ENCODE measurements around the gene ANKS1B.

Gene ANKS1B

DNA sequence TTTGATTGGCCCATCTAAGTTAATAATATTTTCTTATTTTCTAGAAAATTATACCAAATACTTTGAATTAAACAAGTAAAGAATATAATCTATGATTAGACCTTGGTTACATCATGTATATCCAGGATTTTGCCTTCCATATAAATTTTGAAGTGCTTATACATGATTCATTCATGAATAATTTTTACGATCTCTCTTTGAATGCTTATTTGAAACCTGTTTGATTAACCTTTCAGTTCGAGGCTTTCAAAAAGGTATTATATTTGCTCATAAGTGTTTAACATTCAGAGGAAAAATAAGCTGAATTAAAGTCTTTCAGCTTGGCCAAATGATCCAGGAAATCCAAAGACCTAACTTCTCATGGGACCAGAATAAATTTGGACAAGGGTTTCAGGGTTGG lies 832.4 kb downstream of the ANKS1B start:
- no peak for ATAC-seq
- TF ChIP-seq TCF4 (CRISPR knock-in tag; IDR thresholded peaks at IDR 0.05; ENCODE audit: borderline replicate concordance) (no peak), BACH2 (CRISPR knock-in tag; IDR thresholded peaks at IDR 0.05; ENCODE audit: borderline replicate concordance) (no peak), ESRRG (CRISPR knock-in tag; IDR thresholded peaks at IDR 0.05) (no peak), OSR1 (CRISPR knock-in tag; IDR thresholded peaks at IDR 0.05) (no peak), TOX (CRISPR knock-in tag; IDR thresholded peaks at IDR 0.05; ENCODE audit: borderline replicate concordance) (no peak), ZFP30 (CRISPR knock-in tag; IDR thresholded peaks at IDR 0.05) (no peak), ZNF565 (CRISPR knock-in tag; conservative IDR thresholded peaks at IDR 0.05; ENCODE audit: low read depth) (no peak), PPARA (CRISPR knock-in tag; IDR thresholded peaks at IDR 0.05; ENCODE audit: borderline replicate concordance) (no peak), ZNF8 (CRISPR knock-in tag; IDR thresholded peaks at IDR 0.05) (no peak), ISL1 (CRISPR knock-in tag; IDR thresholded peaks at IDR 0.05) (no peak), ARNTL (CRISPR knock-in tag; IDR thresholded peaks at IDR 0.05; ENCODE audit: borderline replicate concordance, low read depth) (no peak), ZC3H10 (CRISPR knock-in tag; IDR thresholded peaks at IDR 0.05) (no peak), CSDC2 (CRISPR knock-in tag; IDR thresholded peaks at IDR 0.05) (no peak), GLIS3 (CRISPR knock-in tag; IDR thresholded peaks at IDR 0.05) (no peak), ZFP3 (CRISPR knock-in tag; IDR thresholded peaks at IDR 0.05) (no peak)
- TF ChIP-seq, protein P1, sequence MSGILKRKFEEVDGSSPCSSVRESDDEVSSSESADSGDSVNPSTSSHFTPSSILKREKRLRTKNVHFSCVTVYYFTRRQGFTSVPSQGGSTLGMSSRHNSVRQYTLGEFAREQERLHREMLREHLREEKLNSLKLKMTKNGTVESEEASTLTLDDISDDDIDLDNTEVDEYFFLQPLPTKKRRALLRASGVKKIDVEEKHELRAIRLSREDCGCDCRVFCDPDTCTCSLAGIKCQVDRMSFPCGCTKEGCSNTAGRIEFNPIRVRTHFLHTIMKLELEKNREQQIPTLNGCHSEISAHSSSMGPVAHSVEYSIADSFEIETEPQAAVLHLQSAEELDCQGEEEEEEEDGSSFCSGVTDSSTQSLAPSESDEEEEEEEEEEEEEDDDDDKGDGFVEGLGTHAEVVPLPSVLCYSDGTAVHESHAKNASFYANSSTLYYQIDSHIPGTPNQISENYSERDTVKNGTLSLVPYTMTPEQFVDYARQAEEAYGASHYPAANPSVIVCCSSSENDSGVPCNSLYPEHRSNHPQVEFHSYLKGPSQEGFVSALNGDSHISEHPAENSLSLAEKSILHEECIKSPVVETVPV (CRISPR knock-in tag; IDR thresholded peaks at IDR 0.05) = no peak
- TF ChIP-seq, protein P2, sequence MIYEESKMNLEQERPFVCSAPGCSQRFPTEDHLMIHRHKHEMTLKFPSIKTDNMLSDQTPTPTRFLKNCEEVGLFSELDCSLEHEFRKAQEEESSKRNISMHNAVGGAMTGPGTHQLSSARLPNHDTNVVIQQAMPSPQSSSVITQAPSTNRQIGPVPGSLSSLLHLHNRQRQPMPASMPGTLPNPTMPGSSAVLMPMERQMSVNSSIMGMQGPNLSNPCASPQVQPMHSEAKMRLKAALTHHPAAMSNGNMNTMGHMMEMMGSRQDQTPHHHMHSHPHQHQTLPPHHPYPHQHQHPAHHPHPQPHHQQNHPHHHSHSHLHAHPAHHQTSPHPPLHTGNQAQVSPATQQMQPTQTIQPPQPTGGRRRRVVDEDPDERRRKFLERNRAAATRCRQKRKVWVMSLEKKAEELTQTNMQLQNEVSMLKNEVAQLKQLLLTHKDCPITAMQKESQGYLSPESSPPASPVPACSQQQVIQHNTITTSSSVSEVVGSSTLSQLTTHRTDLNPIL (CRISPR knock-in tag; IDR thresholded peaks at IDR 0.05; ENCODE audit: low read depth) = no peak
- TF ChIP-seq, protein P3, sequence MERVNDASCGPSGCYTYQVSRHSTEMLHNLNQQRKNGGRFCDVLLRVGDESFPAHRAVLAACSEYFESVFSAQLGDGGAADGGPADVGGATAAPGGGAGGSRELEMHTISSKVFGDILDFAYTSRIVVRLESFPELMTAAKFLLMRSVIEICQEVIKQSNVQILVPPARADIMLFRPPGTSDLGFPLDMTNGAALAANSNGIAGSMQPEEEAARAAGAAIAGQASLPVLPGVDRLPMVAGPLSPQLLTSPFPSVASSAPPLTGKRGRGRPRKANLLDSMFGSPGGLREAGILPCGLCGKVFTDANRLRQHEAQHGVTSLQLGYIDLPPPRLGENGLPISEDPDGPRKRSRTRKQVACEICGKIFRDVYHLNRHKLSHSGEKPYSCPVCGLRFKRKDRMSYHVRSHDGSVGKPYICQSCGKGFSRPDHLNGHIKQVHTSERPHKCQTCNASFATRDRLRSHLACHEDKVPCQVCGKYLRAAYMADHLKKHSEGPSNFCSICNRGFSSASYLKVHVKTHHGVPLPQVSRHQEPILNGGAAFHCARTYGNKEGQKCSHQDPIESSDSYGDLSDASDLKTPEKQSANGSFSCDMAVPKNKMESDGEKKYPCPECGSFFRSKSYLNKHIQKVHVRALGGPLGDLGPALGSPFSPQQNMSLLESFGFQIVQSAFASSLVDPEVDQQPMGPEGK (CRISPR knock-in tag; IDR thresholded peaks at IDR 0.05; ENCODE audit: borderline replicate concordance) = no peak

DNA sequence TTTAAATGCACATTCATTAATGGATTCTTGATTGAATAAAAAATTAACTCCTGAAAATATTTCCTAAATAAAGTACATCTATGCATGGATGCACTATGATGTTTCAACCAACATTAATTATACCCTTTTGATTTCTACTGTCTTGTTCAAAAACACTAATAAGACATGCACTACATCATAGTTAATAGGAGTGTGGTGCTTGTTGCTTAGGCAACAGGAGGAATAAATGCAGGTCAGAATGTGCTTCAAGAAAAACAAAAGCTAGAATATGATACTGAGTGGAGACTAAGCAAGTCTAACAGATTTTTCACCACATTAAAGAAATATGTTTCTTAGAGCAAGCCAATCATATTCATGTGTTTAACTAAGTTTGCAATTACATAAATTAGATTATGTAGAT lies 833.0 kb downstream of the ANKS1B start:
- no peak for ATAC-seq
- TF ChIP-seq ISL1 (CRISPR knock-in tag; IDR thresholded peaks at IDR 0.05) = no peak
- no peak for TF ChIP-seq ARNTL (CRISPR knock-in tag; IDR thresholded peaks at IDR 0.05; ENCODE audit: borderline replicate concordance, low read depth)
- TF ChIP-seq ZNF8 (CRISPR knock-in tag; IDR thresholded peaks at IDR 0.05) = no peak
- TF ChIP-seq ZFP30 (CRISPR knock-in tag; IDR thresholded peaks at IDR 0.05) = no peak
- TF ChIP-seq OSR1 (CRISPR knock-in tag; IDR thresholded peaks at IDR 0.05) = no peak
- TF ChIP-seq, protein P3 (CRISPR knock-in tag; IDR thresholded peaks at IDR 0.05; ENCODE audit: borderline replicate concordance) = no peak

DNA sequence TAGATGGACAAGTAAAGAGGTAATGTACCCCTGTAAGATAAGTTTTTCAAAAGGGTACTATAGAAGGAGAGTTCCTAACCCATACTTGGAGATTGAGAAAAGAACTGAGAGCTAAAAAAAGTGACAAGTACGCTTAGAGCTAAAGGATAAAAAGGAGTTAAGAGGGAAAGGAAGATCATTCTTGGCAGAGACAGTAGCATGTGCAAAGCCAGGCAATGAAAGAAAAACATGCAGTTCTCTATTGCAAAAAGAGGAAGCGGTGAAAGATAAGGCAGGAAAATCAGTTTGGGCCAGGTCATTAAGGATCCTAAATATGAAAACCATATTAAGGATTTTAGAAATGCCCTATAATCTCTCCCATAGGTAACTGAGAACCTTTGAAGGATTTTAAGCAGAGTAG lies 837.6 kb downstream of the ANKS1B start:
- no peak for TF ChIP-seq TOX (CRISPR knock-in tag; IDR thresholded peaks at IDR 0.05; ENCODE audit: borderline replicate concordance)
- no peak for TF ChIP-seq OSR1 (CRISPR knock-in tag; IDR thresholded peaks at IDR 0.05)
- TF ChIP-seq, protein P3 (CRISPR knock-in tag; IDR thresholded peaks at IDR 0.05; ENCODE audit: borderline replicate concordance) = no peak
- TF ChIP-seq, protein P2 (CRISPR knock-in tag; IDR thresholded peaks at IDR 0.05; ENCODE audit: low read depth) = no peak
- no peak for TF ChIP-seq ZNF565 (CRISPR knock-in tag; conservative IDR thresholded peaks at IDR 0.05; ENCODE audit: low read depth)
- TF ChIP-seq ISL1 (CRISPR knock-in tag; IDR thresholded peaks at IDR 0.05) = no peak
- no peak for TF ChIP-seq ZC3H10 (CRISPR knock-in tag; IDR thresholded peaks at IDR 0.05)
- no peak for TF ChIP-seq ZFP30 (CRISPR knock-in tag; IDR thresholded peaks at IDR 0.05)
- TF ChIP-seq ESRRG (CRISPR knock-in tag; IDR thresholded peaks at IDR 0.05) = no peak
- TF ChIP-seq PPARA (CRISPR knock-in tag; IDR thresholded peaks at IDR 0.05; ENCODE audit: borderline replicate concordance) = no peak
- TF ChIP-seq, protein P4, sequence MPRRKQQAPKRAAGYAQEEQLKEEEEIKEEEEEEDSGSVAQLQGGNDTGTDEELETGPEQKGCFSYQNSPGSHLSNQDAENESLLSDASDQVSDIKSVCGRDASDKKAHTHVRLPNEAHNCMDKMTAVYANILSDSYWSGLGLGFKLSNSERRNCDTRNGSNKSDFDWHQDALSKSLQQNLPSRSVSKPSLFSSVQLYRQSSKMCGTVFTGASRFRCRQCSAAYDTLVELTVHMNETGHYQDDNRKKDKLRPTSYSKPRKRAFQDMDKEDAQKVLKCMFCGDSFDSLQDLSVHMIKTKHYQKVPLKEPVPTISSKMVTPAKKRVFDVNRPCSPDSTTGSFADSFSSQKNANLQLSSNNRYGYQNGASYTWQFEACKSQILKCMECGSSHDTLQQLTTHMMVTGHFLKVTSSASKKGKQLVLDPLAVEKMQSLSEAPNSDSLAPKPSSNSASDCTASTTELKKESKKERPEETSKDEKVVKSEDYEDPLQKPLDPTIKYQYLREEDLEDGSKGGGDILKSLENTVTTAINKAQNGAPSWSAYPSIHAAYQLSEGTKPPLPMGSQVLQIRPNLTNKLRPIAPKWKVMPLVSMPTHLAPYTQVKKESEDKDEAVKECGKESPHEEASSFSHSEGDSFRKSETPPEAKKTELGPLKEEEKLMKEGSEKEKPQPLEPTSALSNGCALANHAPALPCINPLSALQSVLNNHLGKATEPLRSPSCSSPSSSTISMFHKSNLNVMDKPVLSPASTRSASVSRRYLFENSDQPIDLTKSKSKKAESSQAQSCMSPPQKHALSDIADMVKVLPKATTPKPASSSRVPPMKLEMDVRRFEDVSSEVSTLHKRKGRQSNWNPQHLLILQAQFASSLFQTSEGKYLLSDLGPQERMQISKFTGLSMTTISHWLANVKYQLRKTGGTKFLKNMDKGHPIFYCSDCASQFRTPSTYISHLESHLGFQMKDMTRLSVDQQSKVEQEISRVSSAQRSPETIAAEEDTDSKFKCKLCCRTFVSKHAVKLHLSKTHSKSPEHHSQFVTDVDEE (CRISPR knock-in tag; IDR thresholded peaks at IDR 0.05) = no peak
- no peak for TF ChIP-seq GLIS3 (CRISPR knock-in tag; IDR thresholded peaks at IDR 0.05)
- TF ChIP-seq, protein P1 (CRISPR knock-in tag; IDR thresholded peaks at IDR 0.05) = no peak
- TF ChIP-seq ZFP3 (CRISPR knock-in tag; IDR thresholded peaks at IDR 0.05) = no peak
- no peak for TF ChIP-seq RARB (CRISPR knock-in tag; IDR thresholded peaks at IDR 0.05)
- ATAC-seq = no peak
